Uterus (tissue), 2 donors: ENCODE results near the gene CHKA.

Experiments
- CTCF ChIP-seq, 4 experiments: fragments of 200-600 bp in 2 of 4; fragments of 450-650 bp in 2 of 4; sonication (generic) in 2 of 4; IDR thresholded peaks; one replicate each; pipeline ENCODE4 v1.5.1; 2016 to 2019; ENCODE audit warnings: antibody characterized with exemption in 4 of 4, mild to moderate bottlenecking in 2 of 4, moderate library complexity in 1 of 4
- POLR2A ChIP-seq, 2 donors: fragments of 450-650 bp; IDR thresholded peaks; one replicate each; pipeline ENCODE4 v1.6.1; 2016; ENCODE audit warnings: antibody characterized with exemption in 2 of 2, mild to moderate bottlenecking in 1 of 2, moderate library complexity in 1 of 2

DNA sequence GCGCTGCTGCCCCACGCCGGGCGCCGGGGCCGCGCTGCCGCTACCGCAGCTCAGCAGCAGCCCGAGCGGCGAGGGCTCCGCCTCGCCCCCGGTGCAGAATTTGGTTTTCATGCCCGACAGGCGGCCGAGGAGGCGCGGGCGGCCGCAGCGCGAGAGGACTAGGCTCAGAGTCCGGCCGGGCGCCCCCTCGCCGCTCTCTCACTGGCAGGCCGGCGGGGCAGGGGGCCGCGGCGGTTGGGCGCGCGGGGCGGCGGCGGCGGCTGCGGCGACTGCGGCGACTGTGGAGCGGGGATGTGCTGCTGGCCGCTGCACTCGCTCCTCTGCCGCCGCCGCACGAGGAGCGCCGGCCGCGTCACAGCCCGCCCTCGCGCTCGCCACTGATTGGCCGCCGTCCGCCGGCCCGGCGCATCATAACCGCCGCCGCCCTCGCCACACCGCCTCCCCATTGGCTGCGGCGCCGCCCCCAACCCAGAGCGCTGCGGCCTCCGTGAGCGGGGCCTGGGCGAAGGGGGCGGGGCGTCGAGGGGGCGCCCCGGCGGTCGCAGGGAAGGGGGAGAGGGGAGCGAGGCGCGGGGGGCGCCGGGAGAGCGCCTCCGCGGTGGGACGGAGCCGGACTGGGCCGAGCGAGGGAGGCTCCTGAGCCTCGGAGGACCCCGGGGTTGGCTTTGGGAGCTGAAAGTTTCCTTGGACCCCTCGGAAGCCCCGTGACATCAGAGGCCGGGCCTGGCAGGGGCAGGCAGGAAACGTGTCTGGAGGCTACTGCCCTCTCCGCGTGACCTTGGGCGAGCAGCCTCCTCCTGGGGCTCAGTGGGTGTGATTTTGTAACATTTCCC lies at the start of gene CHKA:
- TF ChIP-seq POLR2A (IDR thresholded peaks at IDR 0.05) (peak; percentile 94 to 98), CTCF (IDR thresholded peaks at IDR 0.05) (peak in 1 of 4 experiments; percentile 26)
